HG02938 (cell line): ENCODE data around the gene EOMES.
"Not testable (repeated sequence)": the region's sequence is repeated elsewhere in the genome, so short reads cannot be mapped to it uniquely, and the experiment has no call there.

ENCODE experiments used
- ATAC-seq: cut with Tn5 transposase; IDR thresholded peaks from one replicate; pipeline ENCODE4 v1.9.1; 2021; ENCODE audit warnings: mild to moderate bottlenecking, moderate library complexity; ENCODE audit not compliant: unreplicated experiment

Gene EOMES

DNA sequence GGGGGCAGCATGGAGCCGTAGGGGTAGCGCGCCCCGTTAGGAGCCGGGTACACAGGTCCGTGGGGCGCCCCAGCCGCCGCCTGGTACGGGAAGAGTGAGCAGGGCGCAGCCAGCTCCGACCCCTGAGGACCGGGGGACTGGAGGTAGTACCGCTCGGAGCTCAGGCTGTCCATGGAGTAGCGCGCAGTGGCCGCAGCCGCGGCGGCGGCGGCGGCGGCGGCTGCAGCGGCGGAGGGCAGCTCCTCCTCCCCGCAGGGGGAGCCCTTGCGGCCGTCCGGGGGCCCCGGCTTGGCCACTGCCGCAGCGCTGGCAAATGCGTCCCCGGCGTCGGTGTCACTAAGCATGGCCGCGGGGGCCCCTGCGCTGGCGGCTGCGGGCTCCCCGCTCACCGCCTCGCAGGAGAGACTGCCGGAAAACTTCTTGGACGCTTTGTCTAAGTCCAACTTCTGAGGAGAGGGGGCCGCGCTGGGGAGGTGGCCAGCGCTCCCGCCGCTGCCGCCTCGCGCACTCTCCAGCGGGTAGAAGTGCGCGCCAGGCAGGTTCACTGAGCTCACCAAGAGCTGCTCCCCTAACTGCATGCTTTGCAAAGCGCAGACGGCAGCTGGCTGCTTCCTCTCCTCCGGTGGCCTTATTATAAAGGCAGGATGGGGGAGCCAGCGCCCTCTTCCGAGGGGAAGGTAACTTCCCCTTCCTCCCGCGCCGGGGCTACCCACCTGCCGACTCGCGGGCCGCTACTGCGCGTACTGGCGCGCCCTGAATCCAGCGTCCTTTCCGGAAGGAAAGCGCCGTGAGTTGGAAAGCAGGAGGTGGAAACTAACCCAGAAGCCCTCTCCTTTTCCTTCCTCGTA, at the start of gene EOMES:
EOMES (minus strand) TSS at position 607 of the 848 bp plus-strand sequence; CDS start at position 578, 29 bp downstream.
- peak; percentile 55 for ATAC-seq

DNA sequence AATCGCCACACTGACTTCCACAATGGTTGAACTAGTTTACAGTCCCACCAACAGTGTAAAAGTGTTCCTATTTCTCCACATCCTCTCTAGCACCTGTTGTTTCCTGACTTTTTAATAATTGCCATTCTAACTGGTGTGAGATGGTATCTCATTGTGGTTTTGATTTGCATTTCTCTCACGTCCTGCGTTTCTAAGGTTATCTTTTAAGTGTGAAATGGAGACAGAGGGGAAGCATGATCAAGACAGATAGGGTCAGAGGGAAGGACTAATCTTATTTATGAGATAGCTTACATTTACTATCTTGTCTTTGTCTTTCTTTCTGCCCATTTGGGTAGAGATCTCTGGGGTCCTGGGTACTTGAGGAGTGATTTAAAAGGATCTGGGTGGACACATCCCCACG, 48.3 kb upstream of the EOMES start:
- ATAC-seq = not testable (repeated sequence)

- no peak for ATAC-seq
These were observed 44.9 kb upstream of the EOMES start for GRCh38 chr3:27767000-27767399.

DNA sequence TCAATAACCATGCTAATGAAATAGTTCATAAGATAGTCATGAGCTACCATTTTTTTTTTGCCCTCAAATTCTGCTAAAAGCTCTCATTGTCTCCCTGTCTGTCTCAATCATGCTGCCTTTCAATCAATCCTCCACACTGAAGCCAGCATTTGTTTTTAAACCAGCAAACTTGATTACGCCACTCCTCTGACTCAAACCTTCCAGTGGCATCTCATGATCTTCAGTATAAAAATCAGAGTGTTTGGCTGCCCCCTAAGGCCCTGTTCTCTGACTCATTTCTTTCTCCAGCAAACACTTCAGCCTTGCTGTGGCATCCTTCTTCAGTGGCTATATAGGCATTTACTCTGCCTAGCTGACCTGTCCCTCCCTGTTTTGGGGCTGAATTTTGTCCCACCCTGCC, 36.0 kb upstream of the EOMES start:
- no peak for ATAC-seq

- no peak for ATAC-seq
These were observed 34.8 kb upstream of the EOMES start for GRCh38 chr3:27756877-27757276.

- no peak for ATAC-seq
These were observed 30.8 kb upstream of the EOMES start for GRCh38 chr3:27752926-27753325.

- ATAC-seq = no peak
These were observed 27.5 kb upstream of the EOMES start for GRCh38 chr3:27749643-27750042.

DNA sequence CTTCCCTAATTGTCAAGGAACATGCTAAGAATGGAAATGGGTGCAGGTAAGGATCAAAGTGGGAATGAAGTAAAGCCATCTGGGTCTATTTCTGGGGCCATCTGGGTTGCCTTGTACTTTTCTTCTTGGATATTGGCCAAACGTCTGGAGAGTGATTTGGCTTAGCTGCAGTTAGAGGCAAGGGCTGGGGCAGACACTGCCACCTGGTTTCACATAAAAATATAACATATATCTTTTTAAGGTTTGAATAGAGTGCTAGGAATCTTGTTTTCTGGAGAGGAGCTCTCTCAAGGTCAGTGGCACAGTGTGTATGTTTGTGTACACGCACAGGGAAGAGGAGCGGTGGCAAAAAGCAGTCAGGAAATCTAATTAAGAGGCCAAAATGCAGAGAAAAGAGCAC, 24.7 kb upstream of the EOMES start:
- no peak for ATAC-seq

DNA sequence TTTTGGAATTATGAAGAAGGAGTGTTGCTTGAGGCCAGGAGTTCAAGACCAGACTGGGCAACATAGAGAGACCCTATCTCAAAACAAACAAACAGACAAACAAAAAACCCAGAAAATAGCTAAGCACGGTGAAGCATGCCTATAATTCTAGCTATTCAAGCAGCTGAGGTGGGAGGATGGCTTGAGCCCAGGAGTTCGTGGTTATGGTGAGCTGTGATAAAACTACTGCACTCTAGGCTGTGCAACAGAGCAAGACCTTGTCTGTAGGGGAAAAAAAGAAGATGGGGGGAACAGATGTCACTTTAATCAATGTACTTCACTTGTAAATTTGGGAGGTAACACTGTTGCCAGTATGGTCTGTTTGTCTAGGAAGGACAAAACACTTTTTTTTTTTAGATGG, 18.7 kb upstream of the EOMES start:
- no peak for ATAC-seq

DNA sequence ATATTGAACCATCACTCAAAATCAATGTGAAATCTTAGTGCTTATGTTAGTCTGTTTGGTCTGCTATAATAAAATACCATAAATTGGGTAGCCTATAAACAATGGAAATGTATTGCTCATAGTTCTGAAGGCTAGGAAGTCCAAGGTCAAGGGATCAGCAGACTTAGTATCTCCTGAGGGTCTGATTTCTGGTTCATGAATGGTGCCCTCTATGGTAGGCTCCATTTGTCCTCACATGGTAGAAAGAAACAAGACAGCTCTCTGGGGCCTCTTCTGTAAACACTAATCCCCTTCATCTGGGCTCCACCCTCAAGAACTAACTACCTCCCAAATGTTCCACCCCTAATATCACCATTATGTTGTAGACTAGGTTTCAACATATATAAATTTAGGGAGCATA, 15.0 kb upstream of the EOMES start:
- no peak for ATAC-seq

DNA sequence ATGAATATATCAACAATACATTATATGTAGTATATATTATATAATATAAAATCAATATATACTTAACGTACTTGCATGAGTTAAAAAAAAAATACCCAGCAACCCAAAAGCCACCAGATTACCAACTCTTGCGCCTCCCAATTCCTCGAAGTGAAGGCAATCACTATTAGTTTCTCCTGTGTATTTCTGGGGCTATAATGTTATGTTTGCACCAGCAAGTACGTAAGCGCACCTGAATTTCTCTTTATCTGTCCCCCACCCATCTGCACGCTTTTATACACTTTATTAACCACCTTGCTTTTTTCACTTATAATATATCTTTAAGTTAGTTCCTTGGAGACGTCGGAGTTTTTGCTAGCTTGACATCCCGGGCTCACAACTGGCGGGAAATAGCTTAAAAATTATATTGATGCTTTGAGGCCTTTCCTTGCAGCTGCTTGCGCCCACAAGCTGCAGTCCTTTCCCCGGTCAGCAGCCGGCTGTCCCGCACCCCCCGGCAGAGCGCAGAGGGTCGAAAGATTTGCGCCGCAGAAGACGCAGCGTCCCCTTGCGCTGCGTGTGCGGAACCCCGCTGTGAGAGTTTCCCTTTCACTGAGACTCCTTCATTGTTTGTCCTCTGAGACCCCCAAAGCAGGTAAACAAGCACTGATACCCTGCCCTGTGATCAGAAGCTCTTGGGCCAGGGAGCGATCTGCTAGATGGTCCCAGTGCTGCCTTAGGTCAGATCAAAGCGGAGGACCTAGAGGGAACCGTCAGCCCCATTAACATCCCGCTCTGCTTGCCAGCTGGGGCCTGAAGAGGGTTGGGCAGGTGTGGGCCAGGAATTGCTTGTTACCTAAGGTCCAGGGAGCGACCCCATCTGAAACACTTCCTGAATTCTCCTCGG, 8.9 kb upstream of the EOMES start:
- no peak for ATAC-seq

DNA sequence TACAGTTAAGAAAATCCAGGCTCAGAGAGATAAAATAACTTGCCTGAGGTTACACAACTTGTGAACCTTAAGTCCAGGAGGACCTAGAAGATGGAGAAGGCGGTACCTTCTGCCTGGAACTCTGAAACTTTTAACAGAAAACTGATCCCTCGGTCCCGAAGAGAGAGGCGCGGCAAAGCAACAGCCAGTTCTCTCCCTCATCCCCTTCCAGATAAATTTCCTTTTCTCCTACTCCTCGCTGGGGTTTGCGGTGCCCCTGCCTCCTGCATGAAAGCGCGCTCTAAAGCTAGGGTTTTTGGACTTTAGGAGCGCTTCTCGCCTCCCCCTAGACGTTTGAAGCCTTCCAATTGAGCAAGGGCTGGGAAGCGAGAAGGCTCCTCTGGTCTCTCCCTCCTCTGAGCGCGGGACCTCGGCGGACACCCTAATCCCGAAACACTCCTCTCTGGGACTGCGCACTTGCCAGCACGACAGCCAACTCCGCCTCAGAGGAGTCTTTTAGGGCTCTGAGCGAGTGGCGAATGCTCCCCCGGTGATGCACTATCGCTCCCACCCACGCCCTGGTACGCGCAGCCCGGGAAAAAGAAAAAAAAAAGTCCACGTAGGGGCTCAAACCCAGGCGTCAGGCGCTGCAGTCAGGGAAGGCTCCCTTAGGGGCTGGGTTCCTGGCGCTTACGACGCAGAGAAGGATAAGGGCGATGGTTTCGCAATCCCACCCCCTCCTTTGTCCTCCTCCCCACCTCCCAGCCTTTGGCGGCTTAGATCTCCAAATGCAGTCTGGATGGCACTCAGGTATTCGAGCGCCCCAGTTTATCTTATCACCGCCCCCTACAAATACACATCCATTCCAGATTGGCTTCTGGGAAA, 7.9 kb upstream of the EOMES start:
- no peak for ATAC-seq

DNA sequence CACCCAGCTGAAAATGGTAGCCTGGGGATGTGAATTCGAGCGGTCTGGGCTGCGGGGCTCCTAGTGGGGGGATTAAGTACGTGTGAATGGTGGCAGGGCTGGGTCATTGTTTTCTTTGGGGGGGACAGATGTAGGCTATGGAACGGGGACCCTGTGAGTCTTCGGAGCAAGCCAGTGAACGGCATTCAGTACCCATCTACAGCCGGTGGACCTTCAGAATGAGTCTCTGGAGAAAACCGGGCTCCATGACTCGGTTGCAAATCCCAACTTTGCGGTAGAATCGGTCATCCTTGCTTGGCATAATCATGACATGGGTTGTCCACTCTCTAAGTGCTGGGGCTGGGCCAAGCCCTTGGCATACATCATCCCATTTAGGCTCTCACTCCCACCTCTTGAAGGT, 7.2 kb upstream of the EOMES start:
- no peak for ATAC-seq

- ATAC-seq = peak; percentile 53
These were observed 6.3 kb upstream of the EOMES start for GRCh38 chr3:27728195-27729087.

DNA sequence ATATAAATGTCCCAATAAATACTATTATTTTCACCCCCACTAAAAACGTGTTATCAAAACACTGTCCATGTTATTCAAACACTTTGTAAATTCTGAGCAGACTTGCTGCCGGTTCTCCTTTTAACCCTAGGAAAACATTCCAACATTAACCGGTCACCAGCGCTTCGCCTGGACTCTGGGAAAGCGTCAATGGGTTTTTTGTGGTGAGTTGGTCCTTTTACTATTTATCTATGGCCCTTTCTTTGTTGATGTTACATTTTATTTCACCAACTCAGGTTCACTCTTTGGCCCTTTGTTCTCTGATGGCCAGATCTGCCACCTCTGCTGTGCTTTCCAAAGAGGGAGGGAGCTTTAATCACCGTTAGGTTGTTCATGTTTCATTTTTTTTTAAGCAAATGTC, 4.1 kb upstream of the EOMES start:
- ATAC-seq = no peak

GRCh38 chr3:27724459-27725197, 2.5 kb upstream of the EOMES start:
- no peak for ATAC-seq

DNA sequence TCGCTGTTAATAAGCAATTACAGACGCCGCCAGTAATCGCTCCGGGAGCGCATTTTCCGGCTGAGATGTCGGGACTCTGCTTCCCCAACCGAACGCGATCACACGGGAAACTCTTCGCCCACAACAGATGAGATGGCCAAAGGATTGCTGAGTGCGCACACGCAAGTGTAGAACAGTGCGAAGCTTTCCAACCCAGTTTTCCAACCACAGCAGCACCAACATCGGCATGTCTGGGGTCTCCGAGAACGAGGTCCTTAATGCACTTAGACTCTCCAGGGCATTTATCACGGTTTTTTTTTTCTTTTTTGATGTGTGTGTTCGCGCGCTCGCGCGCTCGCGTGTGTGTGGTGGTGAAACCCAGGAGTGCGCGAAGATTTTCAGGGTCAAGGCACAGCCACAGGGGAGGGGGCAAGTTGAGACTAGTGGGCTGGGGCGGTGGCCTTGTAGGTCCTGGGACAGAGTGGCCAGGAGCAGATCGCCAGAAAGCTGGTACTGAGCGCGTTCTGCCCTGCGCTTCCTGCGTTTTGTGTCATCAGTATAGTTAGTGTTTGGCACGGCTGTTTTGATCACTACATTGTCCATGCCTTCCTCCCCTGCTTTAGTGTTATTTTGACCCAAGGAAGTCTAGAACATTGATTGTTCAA, 1.8 kb upstream of the EOMES start:
- ATAC-seq = no peak

- no peak for ATAC-seq
These were observed 1.3 kb upstream of the EOMES start for GRCh38 chr3:27723456-27723814.

DNA sequence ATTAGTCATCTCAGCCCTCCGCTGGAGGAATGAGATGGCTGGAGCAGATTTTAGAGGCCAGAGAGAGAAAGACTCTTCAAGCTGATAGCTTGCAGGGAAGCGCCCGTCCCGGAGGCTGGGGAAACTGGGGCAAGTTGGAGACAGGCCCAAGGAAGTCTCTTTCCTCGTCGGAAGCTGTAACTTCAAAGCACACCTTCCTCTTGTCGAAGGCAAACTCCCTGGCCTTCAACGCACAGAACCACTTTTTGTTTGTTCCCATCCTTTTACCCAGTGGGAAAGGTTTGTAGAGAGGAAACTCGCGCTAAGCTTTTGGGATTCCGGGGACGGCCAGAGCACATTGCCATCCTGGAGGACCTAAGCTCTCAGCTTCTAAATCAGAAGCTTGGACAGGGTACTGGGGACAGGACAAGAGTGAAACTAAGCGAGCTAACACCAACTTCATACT, 900 bp upstream of the EOMES start:
- no peak for ATAC-seq
